ENCODE data around the gene MRPL51.

- TF ChIP-seq MAX (IDR thresholded peaks at IDR 0.05) (no peak), ZBTB7A (IDR thresholded peaks at IDR 0.05; ENCODE audit: low read depth) (no peak), CREB1 (IDR thresholded peaks at IDR 0.05; ENCODE audit: low read depth) (no peak), USF1 (IDR thresholded peaks at IDR 0.05) (no peak), TAF1 (IDR thresholded peaks at IDR 0.05; ENCODE audit: low read depth) (no peak), REST (IDR thresholded peaks at IDR 0.05; ENCODE audit: low read depth) (no peak), FOXM1 (IDR thresholded peaks at IDR 0.05; ENCODE audit: borderline replicate concordance, low read depth) (no peak)
Observed at GRCh38 chr12:6535960-6536847, 43.1 kb upstream of the MRPL51 start.

All from Ishikawa (cell line).